Measurements from ENCODE around the gene MISP.

The MISP gene

GRCh38 chr19:709196-709964 is 41.5 kb upstream of the MISP start:
- TF ChIP-seq CTCF (IDR thresholded peaks at IDR 0.05; ENCODE audit: low read depth, low read length), result no peak

GRCh38 chr19:709965-710571 is 40.8 kb upstream of the MISP start:
- no peak for TF ChIP-seq CTCF (IDR thresholded peaks at IDR 0.05; ENCODE audit: low read depth, low read length)
- peak overlapping the region; percentile 50 to 67 for H3K4me3 ChIP-seq (replicated peaks in 1 of 2; ENCODE audit: low read depth in 2 of 2, low read length in 2 of 2)
- peak in 1 of 2 donors; percentile 36 for DNase-seq (ENCODE audit: low read depth in 2 of 2)

More at GRCh38 chr19:709196-709964, 41.5 kb upstream of the MISP start:
- peak overlapping the region; percentile 50 to 67 for H3K4me3 ChIP-seq (replicated peaks in 1 of 2; ENCODE audit: low read depth in 2 of 2, low read length in 2 of 2)
- DNase-seq (ENCODE audit: low read depth in 2 of 2), result no peak

- no peak for TF ChIP-seq CTCF (IDR thresholded peaks at IDR 0.05; ENCODE audit: low read depth, low read length)
- no peak for DNase-seq (ENCODE audit: low read depth in 2 of 2)
- H3K4me3 ChIP-seq (replicated peaks in 1 of 2; ENCODE audit: low read depth in 2 of 2, low read length in 2 of 2), result no peak overlapping the region
These were observed 40.1 kb upstream of the MISP start for GRCh38 chr19:710767-711166.

- DNase-seq (ENCODE audit: low read depth in 2 of 2), result no peak
- no peak for TF ChIP-seq CTCF (IDR thresholded peaks at IDR 0.05; ENCODE audit: low read depth, low read length)
- H3K4me3 ChIP-seq (replicated peaks in 1 of 2; ENCODE audit: low read depth in 2 of 2, low read length in 2 of 2), result no peak overlapping the region
These were observed 39.7 kb upstream of the MISP start for GRCh38 chr19:711254-711653.

GRCh38 chr19:715347-715746 is 35.6 kb upstream of the MISP start:
- no peak for TF ChIP-seq CTCF (IDR thresholded peaks at IDR 0.05; ENCODE audit: low read depth, low read length)
- no peak for DNase-seq (ENCODE audit: low read depth in 2 of 2)
- no peak overlapping the region for H3K4me3 ChIP-seq (replicated peaks in 1 of 2; ENCODE audit: low read depth in 2 of 2, low read length in 2 of 2)

GRCh38 chr19:718251-718951 is 32.5 kb upstream of the MISP start:
- no peak for TF ChIP-seq CTCF (IDR thresholded peaks at IDR 0.05; ENCODE audit: low read depth, low read length)
- DNase-seq (ENCODE audit: low read depth in 2 of 2), result no peak
- no peak overlapping the region for H3K4me3 ChIP-seq (replicated peaks in 1 of 2; ENCODE audit: low read depth in 2 of 2, low read length in 2 of 2)

Data from cardiac fibroblast (primary cell).